NCI-H1092 treated with DMSO at 0.1 percent for 48 hours (cell line): ENCODE data around the gene MAP3K4.

ENCODE experiments used
- DNase-seq: peaks from one replicate; lab custom pipeline; 2025; lab: John Stamatoyannopoulos, UW

Gene MAP3K4

GRCh38 chr6:161150136-161150535 is 158.6 kb downstream of the MAP3K4 start:
- DNase-seq: no peak

DNA sequence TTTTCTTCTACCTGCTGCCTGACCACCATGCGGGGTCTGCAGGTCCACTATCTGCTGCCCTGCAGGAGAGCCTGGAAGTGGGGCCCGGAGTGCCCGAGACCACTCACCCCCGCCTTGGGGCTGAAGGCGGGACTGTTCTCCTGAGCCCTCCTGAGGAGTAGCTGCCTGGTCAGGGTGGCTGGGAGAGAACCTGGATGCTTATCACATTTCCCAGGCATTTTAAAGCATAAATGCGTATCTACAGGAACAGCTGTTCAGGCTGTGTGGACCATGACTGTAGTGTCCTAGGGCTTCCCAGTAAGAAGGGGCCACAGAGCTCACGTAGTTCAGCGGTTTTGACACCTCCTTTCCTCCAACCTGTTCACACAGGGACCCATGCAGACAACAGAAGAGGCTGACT is 159.0 kb downstream of the MAP3K4 start:
- DNase-seq: no peak

DNA sequence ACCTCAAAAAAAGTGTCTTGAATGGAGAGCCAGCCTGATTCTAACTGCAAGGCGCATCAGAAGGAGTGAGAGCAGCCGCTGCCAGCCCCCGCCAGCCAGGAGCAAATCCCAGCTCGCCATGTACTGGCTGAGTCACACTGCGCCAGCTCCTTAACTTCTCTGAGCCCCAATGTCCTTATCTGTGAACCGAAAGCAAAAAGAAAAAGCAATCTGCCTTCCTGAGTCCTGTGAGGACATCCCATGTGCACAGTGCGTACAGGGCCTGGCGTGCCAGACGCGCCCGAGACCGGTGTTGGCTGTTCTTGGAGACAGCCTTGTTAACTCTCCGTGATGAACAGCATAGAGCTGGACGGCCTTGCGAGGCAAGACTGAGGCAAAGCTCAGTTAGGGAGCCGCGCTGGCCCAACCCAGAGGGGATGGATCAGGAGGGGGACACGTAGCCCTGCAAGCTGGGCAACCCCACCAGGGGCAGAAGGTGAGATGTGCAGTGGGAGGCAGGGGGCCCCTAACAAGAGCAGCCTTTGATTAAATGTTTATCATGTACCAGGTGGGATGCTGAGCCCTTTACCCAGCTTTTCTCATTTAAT is 159.6 kb downstream of the MAP3K4 start:
- no peak for DNase-seq

- DNase-seq: no peak
Observed at GRCh38 chr6:161151660-161152526, 160.3 kb downstream of the MAP3K4 start.

DNA sequence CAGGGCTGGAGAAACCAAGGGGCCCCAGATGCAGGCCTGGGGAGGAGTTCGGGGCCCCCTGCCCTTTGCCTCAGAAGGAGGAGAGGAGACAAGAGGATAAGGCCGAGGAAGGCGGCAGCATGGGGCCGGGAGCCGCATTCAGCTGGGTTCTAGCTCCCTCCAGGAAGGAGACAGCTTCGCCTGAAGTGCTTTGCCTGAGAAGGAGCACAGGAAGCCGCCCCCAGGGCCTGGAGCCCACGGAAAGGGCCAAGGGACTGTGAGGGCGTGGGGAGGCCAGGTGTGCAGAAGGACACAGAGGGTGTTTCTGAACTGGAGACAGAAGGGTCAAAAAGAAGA is 160.9 kb downstream of the MAP3K4 start:
- DNase-seq: no peak

DNA sequence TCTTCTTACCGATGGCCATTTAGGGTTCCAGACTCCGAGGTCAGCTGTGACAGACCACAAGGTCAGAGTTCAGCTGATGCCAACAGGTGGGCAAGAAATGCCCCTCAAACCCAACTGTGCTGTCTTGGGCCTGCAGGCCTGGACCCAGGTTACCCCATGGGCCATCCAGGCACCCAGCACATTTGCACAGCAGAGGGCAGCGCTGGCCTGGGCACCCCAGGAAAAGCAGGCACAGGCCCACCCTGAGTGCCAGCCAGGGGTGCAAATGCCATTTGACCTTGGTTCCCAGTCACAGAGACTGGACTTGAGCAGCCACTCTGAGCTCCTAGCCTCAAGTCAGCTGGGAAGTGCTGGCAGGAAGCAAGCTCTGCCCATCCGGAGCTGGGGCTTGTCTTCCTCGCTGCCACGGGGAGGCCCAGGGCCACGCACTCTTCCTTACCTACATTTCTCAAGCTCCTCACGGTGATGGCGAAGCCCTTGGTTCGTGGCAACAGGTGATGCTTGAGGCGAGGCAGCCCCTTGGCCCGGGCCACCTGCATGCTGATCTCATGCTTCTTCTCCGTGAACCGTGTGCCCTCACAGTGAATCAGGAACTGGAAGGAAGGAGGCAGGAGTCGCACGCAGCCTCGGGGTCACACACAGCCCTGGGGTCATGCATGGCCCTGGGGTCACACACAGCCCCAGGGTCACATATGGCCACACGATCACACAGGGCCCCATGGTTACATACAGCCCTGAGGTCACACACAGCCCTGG is 161.5 kb downstream of the MAP3K4 start:
- no peak for DNase-seq

- DNase-seq: no peak
Observed at GRCh38 chr6:161153725-161154124, 162.2 kb downstream of the MAP3K4 start.

DNA sequence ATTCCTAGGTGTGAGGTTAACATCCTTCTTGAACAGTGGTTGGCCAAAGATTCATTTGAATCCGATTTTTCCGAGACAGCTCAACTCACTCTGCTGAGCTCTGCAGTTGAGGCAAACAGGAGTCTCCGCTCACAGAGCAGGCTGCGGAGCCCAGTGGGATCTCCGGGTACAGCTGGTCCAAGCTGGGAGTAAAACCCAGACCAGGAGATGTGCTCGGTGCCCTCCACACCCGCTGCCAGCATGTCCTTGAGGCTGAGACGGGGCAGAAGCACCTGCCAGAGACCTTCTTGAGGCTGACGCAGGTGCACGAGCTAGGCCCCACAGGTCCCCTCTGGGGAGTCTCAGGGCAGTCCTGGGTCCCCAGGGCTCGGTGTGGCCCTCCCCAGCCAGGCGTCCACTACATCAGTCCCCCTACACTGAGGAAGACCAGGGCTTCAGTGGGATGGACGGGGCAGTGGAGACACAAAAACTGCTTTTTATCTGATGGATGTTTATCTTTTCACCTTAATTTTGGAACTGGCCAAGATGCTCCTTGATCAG is 163.3 kb downstream of the MAP3K4 start:
- DNase-seq: no peak

DNA sequence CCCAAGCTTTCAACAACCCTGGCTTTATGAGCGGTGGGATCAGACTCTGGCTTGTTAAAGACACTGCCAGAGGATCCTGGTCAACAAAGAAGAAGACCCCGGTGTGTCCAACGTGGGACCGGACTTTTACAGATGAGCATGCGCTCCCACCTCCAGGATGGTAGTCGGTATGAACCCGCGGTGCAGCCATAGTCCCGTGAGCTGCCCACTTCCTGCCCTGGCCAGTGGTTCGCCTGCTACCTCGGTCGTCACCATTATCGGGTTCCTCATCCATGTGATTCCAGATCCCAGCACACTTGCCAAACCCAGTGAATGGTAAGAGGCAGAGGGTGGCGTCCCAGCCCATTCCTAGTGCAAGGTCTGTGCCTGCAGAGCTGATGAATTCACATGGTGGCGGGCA is 169.6 kb downstream of the MAP3K4 start:
- no peak for DNase-seq

DNA sequence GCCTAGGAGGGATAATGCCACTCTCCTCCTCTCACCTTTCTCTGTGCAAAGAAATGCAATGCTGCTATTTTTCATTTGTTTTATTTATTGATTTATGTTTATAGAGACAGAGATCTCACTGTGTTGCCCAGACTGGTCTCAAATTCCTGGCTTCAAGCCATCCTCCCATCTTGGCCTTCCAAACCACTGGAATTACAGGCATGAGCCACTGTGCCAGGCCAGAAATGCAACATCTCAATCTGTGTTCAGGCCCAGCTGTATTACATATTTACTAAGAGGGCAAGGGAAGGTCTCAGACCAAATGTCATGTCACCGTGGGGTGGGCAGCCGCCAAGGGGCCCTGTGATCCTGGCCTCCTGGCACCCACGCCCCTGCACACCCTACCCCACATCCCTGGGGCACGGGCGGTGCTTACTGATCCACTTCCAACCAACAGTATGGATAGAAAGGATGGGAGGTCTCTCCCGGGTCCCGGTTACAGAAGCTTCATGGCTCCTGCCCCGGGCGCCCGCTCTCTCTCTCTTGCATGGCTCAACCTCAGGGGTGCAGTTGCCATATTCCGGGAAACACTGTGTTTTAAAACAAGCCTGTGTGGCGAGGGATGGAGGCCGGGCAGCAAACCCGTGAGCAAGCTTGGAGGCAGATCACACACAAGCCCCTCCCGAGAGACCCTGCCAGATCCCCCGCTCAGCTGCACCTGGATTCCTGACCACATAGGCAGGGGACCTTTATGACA is 170.5 kb downstream of the MAP3K4 start:
- no peak for DNase-seq

DNA sequence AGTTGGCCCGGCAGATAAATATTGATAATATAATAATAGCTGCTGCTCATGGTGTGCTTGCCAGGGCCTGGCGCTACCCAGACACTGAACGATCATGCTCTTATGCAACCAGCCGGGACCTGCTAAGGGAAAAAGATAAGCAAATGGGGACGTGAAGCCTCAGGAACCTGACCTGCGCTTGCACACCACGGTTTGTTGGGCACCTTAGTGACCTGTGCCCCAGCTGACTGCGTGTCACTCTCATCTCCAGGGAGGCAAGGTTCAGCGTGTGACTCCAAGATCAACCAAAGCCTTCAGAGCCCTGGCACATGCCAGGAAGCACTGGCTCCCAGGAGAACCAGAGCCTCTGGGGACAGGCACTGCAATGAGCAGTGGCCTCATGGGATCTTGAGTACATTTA is 171.2 kb downstream of the MAP3K4 start:
- DNase-seq: no peak

- no peak for DNase-seq
Observed at GRCh38 chr6:161163466-161164181, 172.1 kb downstream of the MAP3K4 start.

GRCh38 chr6:161164182-161164625 is 172.6 kb downstream of the MAP3K4 start:
- no peak for DNase-seq

GRCh38 chr6:161166176-161166575 is 174.6 kb downstream of the MAP3K4 start:
- DNase-seq: no peak

- DNase-seq: no peak
Observed at GRCh38 chr6:161166677-161167076, 175.1 kb downstream of the MAP3K4 start.
